CD4-positive, alpha-beta T cell treated with Interleukin-2 at 100 ng/mL for 4 hours (primary cell): ENCODE measurements around the gene DCLK1.
"Not testable (repeated sequence)": the region's sequence is repeated elsewhere in the genome, so short reads cannot be mapped to it uniquely, and the experiment has no call there.

Experiments
- DNase-seq: peaks from one replicate; pipeline ENCODE4 v3.0.0-alpha.2; 2020; ENCODE audit warnings: low spot score

Gene DCLK1

DNA sequence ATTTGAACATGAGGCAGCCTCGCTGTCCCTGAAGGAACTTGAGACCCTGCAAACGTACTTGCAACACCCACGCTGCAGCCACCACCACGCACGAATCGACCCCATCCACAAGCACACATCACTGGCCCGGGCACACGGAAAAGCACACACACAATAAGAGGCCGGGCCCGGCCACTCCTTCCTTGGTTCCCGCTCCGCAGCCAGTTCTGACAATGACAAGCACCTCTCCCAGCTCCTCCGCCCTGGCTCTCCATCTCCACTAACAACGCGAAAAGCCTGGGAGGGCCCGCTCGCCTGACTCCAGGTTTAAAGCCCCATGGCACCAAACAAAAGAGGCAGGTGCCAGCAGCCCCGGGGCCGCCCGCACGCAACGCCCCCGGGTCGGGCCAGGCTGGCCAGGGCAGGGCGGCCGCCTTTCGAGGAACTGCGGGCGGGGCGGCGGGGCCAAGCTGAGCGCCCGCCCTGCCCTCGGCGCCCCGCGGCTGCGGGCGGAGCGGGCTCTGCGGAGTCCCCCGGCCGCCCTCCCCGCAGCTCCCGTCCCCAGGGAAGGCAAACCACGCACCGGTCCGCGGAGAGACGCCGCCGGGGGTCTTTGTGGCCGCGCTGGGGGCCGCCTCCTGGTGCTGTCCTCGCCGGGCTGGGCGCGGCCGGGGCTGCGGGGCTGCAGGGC, 495 bp downstream of the DCLK1 start:
- no peak for DNase-seq

DNA sequence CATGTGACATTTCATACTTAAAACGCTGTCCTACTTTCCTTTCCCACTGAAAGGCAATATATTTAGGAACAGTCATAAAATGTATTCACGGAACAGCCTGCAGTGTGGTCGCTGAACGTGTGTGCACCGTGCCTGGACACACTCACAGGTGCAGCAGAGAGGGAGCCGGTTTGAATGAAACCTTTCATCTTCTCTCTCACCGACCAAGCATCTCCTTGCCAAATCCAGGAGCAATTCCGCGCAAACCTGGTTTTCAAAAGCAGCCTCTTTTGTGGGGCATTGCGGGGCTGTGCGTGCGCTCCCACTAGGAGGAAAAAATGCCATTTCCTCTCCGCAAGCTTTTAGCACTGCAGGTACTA, 1.0 kb downstream of the DCLK1 start:
- no peak for DNase-seq

DNA sequence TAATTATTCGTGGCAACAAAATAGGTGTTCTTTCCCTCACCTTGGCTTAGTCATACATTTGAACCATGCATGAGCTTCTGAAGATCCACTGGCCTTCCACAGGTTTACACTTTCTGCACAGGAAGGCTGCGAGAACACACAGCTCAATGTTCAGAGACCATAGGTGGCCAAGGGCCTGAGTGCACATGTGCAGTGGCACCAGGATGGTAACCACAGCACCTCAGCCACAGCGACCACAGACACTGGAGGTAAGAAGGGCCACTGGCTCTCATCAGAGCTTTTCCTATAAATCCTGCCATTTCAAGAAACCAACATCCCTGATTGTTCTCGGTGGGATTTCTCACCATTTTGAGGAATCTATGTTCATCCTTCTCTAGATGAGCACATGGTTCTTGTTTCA, 1.6 kb downstream of the DCLK1 start:
- DNase-seq = no peak

DNA sequence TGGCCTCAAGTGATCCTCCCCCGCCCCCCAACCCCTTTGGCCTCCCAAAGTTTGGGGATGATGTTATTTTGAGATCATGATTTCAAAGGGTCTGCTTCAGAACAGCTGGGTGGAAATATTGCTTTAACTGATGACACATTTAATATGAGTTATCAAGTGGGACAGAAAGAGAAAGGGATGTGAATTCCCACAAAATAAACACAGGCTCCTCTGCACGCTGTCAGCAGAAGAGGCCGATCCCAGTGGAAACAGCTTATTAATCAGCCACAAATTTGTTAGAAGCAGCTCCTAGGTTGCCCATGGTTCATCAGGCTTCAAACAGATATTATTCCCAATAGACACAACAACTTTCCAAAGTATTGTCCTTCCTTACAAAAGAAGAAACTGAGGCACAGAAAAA, 4.7 kb downstream of the DCLK1 start:
- DNase-seq = no peak

DNA sequence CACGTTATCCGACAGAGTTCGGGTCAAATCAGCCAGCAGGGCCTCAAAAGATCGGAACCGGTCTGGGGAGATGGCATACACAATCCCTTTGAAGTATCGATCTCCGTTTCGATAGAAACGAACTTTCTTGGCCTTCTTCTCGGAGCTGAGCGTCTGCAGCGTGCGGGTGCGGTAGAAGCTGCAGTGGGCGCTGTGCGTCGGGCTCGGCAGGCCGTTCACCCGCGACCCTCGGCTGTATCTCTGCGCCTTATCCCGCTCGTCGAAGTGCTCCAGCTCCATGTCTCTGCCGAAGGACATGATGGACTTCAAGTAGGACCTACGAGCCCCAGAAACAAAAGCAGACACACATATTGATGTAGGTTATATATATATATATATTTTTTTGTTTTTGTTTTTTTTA, 5.3 kb downstream of the DCLK1 start:
- DNase-seq = no peak

DNA sequence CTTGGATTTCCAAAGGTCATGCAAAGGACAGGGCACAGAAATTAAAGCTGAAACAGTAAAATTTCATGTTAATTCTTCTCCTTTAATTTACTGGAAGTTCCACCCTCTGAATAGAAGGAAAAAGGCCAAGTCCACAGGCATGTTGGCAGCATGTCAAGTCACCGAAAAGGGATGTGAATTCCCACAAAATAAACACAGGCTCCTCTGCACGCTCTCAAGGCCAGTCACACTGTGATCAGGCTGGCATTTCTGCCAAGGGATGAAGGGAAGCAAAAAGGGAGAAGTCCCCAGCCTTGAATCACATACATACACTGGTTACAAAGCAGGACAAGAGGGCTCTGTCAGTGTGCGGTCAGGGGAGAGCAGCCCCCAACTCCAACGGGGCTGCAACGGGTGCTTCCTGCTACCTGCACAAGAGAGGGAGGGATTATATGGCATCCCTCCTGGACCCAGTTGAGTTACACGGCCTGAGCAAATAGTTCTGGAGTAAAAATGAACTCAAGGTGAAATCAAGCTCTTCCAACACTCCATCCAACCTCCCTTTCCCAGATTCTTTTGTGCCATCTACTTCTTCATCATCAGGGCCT, 6.9 kb downstream of the DCLK1 start:
- no peak for DNase-seq

DNA sequence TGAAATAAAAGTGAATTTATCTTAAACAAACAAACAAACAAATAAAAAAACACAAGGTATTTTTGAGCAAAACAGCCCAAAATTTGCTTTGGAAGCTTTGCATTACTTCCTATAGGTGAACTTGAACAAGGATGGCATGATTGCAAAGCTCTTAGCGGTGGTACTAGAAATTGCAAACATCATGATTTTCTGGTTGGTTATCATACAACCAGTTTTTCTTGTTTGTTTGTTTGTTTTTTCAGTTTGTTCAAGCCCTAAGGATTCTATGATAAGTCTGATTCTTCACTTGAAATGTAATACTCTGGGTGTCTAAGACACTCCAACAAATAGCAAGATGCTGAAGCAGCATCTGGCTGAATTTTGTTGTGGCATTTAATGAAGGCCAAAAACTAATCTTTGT, 15.9 kb downstream of the DCLK1 start:
- DNase-seq = no peak

DNA sequence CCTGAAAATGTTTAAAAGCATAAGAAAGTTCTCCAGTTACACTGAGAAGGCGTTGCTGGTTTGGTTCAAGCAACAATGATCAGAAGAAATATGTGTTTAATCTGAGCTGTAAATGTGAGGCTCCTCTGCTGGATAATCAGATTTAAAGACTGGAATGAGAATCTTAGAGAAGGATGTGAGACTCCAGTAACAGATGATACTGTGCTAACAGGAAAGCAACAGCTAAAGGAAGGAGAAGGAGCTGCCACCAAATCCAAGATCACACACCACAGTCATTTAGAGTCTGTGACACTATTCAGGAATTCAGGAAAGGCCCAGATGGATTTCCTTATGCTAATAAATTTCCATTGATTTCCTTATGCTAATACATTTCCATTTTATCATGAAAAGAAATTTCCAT, 16.9 kb downstream of the DCLK1 start:
- DNase-seq = no peak

DNA sequence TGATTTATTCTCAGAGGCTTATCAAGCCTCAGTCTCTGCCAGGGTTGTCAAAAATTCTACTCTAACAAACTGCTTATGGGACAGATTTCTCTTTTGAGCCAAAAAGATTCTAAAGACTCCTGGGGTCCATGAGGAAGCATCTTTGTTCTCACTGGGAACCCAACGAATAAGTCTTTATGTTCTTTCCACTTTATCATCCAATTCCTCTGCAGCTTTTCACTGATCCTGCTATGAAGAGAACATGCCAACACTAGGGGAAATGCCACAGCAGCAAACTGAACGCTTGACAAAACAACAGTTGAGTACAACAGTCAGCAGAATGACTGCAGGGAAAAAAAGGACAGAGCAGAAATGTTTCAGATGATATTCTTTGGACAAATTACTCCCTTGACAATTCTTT, 22.2 kb downstream of the DCLK1 start:
- no peak for DNase-seq

DNA sequence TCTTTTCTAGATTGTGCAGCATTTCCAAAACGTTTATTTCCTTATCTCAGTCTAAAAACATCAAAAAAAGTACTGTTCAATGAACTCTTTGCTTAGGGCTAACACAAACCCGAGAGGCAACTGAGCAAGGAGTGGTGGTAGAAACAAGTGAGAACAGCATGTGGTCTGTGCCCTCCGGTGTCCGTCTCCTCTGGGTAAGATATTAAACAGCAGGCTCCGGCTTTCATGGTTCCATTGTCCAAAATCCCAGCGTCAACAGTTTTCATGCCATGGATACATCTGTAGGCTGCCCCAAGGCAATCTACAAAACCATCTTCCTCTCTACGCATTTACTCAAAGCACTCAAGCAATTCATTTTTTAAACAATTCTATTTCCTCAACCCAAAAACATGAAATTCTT, 22.8 kb downstream of the DCLK1 start:
- DNase-seq = no peak

DNA sequence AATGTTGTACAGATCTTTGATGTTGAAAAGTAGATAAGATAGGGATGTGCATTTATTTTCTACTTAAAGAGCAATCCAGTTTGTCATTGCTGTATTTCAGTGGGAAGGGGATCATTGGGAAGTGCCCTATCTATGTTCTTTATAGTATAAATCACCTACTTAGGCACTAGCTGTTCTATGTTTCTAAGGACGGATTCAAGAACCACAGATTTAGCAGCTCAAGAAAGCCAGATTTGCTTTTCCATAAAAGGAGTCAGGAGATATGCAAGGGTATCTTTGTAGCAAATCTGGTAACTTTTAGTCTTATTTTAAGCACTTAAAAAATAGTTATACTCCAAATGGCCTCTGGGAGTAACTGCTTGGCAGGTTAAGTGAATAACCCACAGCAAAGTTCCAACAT, 23.7 kb downstream of the DCLK1 start:
- DNase-seq = no peak

DNA sequence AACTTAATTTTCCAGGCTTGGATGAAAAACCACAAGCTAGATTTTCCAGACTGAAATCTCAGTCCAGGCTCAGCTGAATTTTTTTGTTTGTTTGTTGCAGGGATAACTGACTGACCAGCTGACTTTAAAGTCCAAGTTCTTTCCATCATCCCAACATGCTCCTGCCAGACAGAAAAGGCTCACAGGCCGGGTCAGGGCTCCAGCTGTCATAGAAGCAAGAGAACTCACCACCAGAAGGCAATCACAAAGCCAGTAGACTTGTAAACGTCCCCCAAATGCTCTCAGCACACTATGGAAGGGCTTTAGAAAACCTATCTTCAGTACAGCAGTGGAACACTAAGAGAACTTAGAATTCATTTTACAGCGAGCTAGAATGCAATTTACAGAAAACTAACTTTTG, 25.5 kb downstream of the DCLK1 start:
- DNase-seq = no peak

DNA sequence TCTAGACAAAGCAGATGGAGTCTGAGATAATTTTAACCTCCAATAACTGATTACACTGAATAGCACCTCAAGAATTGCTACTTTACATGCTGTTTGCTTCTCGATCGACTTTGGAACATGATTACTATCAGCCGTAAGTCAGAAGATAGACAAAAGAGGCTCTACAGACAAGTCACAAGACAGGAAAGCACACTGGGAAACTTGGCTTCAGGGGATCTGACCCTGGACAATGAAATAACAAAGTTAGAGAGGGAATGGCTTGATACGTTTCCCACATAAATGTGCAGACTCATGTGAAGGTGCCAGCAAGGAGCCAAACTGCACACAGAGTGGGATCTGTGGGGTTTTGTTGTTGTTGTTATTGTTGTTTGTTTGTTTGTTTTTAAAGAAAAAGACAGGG, 28.5 kb downstream of the DCLK1 start:
- DNase-seq = no peak

DNA sequence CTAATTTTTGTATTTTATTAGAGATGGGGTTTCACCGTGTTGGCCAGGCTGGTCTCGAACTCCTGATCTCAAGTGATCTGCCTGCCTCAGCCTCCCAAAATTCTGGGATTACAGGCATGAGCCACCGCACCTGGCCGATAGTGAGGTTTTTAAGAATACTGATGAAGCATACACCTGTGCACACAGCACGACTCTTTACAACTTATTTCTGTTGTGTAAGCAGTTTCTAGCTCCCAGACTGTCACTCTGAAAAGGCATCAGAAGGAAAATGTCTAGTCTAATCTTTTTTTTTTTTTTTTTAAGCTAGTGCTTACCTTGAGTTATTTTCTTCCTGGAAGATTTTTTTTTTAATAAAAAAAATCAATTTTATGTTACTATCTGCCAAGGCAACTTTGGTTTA, 29.3 kb downstream of the DCLK1 start:
- not testable (repeated sequence) for DNase-seq

DNA sequence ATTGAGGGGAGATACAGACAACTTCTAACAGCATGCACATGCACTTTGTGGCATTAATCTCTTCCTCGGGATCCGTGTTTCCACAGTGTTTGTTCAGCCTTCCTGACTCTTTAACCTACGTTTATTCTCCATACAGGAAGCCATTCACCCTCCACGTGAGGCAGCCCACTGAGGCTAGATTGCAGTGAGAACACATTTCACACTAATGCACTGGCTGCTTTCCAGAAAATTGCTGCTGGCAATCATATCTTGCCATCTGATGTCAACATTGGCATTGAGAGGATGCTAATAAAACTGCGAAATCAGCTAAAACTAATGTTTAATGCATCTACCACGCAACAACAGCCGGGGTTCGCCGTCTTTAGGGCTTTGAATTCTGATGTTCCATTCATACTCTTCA, 30.0 kb downstream of the DCLK1 start:
- DNase-seq = no peak

DNA sequence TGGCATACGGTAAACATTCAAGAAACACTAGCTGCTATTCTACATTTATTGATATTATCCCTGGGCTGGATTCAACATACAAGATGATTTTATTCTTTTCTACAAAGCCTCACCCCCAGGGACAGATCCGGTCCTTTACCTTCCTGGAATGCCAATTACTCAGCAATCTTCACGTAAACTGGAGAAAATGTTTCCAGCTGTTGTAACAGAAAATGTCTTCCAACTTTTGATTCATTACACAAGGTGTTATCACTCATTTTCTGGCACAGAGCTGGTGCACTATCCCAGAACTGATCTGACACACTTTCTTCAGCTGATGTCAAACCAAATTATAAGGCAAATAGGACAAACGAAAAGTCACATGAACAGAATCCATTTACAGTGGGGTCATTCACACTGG, 33.1 kb downstream of the DCLK1 start:
- DNase-seq = no peak

DNA sequence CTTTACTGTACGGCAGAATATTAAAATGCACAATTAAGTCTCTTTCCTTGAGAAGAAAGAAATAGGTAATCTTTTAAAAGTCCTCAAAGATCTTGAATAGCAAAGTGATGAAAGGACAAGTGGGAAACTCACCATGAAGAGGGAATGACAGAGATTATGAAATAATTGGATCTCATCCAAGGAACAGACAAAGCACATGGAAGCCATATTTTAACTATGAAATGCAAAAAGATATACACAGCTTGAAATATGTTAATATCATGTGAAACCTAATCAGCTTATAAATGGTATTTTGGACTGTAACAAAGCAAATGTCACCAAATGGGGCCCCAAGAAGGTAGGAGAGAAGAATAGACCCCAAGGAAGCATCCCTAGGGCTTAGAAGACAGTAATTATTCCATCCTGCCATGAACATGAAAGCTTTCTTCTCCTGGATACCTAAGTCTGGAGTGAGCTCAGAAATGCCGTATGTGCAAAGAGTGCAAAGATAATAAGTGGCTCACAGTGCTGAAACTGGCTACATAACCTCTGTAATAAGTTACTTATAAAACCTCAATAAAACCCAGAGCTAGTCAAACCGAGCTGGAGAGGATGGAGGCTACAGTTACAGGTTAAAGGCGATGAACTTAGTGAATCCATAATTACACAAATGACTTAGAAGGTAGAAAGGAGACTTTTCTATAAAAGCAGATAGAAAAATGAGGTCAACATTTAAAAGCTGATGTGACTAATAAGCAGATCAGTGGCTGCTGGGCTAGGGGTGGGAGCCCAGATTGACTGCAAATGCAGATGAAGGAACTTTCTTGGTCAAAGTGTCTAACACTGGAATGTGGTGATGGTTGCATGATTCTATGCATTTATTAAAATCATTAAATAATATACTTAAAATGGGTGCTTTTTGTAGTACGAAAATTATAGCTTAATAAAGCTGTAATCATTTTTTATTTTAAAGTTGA, 34.4 kb downstream of the DCLK1 start:
- no peak for DNase-seq

DNA sequence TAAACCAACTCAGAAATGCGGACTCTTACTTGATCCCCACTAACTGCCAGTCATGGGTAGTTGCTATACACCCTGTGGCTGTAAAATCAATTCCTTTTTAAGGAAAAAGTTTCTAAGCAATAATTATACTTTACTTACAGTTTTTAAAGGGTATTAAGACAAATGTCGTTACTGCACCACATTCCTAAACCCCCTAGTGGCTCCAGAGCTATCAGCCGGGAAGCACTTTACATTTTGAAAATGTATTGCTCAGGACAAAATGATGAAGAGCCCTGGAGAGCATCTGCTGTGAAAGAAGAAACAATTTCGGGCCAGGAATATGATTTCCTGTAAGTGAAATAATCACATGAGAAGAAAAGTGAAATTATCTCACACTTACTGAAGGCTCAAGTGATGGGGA, 36.7 kb downstream of the DCLK1 start:
- DNase-seq = no peak

DNA sequence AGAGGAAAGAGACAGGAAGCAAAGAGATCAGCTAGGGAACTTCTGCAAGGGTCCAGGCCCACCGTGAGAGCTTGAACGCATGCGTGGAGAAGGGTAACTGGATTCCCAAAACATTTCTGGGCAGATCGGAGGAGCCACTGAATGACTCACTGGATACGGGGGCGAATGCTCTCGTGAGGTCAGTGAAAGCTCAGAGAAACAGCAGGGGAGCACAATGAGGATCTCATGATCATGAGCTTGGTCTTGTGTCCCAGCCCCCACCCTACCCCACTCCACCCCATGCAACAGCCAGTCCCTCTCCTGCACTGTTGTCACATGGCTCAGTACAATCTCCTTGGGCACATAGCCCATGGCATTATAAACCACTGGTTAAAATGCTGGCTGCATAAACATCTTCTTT, 40.6 kb downstream of the DCLK1 start:
- DNase-seq = no peak

DNA sequence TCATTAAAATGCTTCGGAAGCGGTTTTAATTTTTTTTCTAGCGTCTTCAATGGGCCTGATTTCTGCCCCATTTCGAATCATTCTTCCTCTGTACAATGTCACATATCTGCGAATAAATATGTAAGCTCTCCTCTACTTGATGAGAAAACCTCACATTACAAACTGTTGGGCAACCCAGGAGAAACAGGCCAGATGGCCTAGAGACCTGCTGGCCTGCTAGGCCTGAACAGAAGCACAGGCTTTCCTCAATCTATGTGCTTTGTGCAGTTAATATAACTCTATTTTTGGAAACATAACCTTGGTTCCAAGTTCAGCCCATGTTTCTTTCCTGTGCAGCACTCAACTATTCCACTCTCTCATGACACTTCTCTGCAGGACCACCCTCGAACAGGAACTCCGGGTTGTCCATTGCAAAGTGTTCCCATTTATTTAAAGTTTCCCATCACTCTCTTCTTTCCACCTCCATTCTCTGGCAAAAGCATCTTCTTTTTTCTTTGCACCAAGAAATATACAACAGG, 42.0 kb downstream of the DCLK1 start:
- no peak for DNase-seq

DNA sequence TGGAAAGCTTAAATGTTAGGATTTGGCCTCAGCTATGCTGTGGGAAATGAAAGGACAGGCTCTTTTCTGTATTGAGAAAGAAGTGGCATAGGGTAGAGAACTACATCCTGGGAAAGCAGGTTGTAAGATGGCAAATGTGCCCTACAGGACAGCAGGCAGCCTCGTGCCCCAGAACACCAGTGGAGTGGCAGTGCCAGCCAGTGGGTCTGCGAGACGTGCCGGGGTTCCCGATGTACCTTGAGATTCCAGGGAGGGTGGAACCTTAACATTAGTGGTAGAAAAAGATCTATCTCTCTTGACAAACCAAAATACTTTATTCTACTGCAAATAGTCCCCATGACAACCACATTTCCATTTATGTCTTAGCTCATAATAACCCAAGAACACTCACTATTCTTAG, 42.7 kb downstream of the DCLK1 start:
- no peak for DNase-seq

DNA sequence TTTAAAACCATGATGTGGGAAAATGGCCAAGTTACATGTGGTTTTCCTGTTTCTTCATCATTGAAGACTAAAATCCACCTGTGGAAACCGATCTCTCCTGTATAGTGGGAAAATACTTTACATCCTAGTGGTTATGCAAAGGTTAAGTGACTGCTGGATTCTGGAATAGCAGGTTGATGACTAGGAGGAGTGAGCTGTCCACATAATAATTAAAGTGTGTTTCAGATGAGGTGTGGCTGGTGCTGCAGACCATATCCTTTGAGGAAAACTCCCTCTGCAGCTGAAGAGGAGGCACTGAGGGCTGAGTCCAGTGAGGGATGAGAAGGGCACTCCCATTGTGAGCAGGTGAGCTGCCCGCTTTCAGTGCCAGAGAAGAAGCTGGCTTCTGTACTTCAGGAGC, 43.2 kb downstream of the DCLK1 start:
- DNase-seq = no peak

DNA sequence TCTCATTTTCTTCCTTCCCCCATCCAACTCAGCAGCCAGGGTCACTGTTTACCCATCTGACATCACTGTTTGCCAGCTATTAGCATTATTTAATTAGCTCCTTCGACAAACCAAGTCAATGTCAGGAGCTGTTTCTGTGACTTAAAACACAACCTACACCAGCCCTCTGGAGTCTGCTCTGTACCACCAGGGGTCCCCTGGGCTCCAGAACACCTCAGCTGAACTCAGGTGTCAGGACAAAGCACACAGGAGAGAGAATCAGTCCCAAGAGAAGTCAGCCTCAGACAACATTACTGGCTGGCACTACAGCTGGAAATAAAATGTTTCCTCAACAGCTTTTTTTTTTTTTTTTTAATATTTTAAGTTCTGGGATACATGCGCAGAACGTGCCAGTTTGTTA, 45.1 kb downstream of the DCLK1 start:
- DNase-seq = no peak
